ENCODE results near the gene PFKP. TPM values are rescaled to one million over a fixed set of nuclear protein-coding genes. Genes with fewer than 3 reads are reported as not detected.

Gene PFKP
- 155 TPM for total RNA-seq
- long read RNA-seq, transcript PFKP-203 (22 exons, 2,654 nt), result major isoform, 365 of 456 reads
- long read RNA-seq, transcript PFKP-201 (6 exons, 1,698 nt), result minor isoform, 5 of 456 reads
- long read RNA-seq, partial matches to known transcripts, result 46 of 456 reads
- long read RNA-seq, other reads (novel, unspliced or antisense), result 40 of 456 reads

DNA sequence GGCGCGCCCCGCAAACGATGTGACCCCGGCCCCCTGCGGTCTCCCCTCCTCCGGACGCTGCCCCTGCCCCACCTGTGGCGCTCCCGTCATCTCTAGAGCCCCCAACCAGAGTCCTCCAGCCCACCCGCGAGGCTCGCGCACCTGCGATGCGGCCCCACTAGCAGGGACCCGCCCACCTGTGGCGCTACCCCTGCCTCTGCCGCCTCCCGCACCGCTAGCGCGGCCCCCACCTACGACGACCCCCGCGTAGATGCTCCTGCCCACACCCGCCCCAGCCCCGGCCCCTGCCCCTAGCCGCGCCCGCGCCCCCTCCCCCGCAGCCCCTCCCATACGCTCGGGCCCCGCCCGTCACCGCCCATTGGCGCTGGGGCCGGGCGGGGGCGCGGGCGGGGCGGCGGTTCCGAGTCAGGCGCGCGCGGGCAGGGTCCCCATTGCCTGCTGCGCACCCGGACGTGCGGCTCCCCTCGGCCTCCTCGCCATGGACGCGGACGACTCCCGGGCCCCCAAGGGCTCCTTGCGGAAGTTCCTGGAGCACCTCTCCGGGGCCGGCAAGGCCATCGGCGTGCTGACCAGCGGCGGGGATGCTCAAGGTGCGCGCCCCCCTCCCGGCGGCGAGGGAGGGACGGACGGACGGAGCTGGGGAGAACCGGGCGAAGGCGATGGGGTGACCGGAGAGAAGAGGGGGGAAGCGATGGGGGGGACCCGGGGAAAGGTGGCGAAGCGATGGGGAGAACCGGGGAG is at the start of gene PFKP:
PFKP (plus strand) TSS at position 431 of the 741 bp plus-strand sequence; CDS start at position 479, 48 bp downstream.
- ATAC-seq (ENCODE audit: poor library complexity) (peak; percentile 53), DNase-seq (peak; percentile 58)
- intact Hi-C loops (cut with DNase I), result loop anchor here (5.0 kb wide), 1 partner anchor 35 kb away; no protein-coding TSS in a partner anchor

- DNase-seq (no peak), ATAC-seq (ENCODE audit: poor library complexity) (no peak)
- intact Hi-C loops (cut with DNase I), result no loop called here
Measured at GRCh38 chr10:3018247-3018646, 49.1 kb upstream of the PFKP start.

DNA sequence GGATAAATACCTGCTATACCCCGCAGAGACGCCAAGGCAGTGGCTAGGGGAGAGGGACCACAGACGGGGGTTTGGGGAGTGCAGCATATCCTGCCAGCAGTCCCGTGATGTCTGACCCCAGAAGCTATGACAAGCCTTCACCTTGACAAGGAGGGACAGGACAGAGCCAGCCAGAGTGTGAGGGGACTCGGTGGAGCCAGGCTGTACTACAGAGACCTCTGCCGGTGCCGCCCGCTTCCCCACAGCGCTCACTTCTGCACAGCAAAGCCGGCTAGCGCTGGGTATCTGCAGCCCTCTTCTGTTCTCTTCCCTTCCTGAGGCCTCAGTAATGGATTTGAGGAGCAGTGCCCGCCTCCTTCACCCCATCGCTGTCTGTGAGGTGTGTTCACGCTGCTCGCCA is 47.0 kb upstream of the PFKP start:
- intact Hi-C loops (cut with DNase I), result no loop called here
- no peak for DNase-seq
- ATAC-seq (ENCODE audit: poor library complexity), result no peak

DNA sequence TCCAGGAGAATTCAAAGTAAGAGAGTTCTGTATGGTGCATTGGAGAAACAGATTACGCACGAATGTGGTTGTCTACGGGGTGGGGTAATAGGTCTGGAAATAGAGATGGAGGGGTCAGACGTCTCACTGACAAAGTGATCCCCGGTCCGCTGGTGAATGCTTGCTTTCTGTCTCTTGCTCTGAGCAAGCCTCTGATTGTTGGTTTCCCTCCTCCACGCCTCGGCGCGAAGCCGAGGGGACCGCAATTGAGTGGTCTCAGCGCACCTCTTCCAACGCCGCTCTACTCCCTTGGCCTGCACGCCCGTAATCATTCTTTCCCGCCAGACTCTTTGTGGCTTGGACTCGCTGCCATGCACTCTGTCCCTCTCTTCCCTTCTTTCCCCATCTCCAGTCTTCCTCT is 46.5 kb upstream of the PFKP start:
- no peak for DNase-seq
- intact Hi-C loops (cut with DNase I), result no loop called here
- ATAC-seq (ENCODE audit: poor library complexity), result no peak

GRCh38 chr10:3022027-3022426 is 45.3 kb upstream of the PFKP start:
- intact Hi-C loops (cut with DNase I), result no loop called here
- ATAC-seq (ENCODE audit: poor library complexity) (no peak), DNase-seq (no peak)

GRCh38 chr10:3023892-3024291 is 43.5 kb upstream of the PFKP start:
- DNase-seq (no peak), ATAC-seq (ENCODE audit: poor library complexity) (no peak)
- intact Hi-C loops (cut with DNase I), result no loop called here

DNA sequence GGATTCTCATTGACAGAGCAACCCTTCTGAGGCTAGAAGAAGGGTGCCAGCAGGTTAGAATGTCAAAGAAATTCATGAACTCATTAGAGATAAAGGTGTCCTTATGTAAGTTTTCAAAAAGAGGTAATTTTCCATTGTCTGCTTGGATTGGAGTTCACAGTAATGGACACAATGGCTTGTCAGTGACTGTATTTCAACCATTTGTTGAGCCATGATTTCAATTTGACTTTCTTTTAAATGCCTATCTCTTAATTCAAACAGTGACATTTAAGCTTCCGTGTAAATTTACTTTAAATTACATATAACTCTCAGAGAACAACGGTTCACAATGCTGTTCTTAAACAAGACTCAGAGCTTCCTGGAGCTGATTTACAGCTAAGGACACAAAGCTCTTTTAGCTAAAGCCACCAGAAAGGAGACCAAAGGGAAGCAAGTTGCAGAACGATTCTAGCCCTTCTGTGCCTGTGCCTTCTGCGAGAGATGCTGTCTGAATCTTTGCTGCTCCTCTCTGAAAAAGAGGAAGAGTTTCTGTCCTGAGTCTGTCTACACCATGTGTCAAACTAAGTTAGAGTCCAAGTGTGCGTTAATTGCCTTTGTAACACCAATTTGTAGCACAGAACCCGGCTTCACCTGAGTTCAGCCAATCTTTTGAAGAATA is 42.2 kb upstream of the PFKP start:
- ATAC-seq (ENCODE audit: poor library complexity) (no peak), DNase-seq (no peak)
- intact Hi-C loops (cut with DNase I), result no loop called here

GRCh38 chr10:3027866-3028265 is 39.5 kb upstream of the PFKP start:
- DNase-seq (no peak), ATAC-seq (ENCODE audit: poor library complexity) (no peak)
- intact Hi-C loops (cut with DNase I), result no loop called here

DNA sequence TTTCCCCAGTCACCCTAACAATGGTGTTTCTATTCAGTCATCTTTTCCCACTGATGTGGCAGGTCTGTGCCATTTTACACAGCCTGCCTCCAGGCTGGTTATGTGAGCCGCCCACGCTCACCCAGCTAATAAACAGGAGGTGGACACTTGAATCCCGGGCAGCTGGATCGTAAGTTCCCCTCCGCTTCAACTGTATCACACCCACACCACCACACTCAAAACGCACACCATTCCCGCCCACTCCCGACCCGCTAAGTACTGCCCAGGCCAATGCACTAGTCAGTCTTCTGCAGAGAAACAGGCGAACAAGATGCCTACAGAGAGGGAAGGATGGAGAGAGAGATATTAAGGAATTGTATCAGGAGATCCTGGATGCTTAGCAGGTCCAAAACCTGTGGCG is 38.9 kb upstream of the PFKP start:
- DNase-seq, result no peak
- intact Hi-C loops (cut with DNase I), result no loop called here
- no peak for ATAC-seq (ENCODE audit: poor library complexity)

DNA sequence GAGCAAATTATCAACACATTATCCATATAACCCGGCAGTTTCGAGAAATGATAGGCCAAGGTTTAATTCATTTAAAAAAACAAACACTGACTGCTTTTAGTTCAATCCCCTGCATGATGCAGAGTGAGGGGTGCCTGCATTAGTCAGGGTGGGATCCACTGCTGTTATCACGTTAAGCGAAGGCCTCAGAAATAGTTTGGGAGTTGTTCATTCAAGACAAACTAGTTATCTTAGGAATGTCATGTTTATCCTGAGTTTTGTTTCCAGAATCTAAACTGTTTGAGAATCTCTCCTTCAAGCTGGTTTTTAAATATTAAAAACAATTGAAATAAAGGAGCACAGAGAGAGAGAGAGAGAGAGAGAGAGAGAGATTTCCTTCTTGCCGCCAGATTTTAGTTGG is 36.6 kb upstream of the PFKP start:
- no peak for ATAC-seq (ENCODE audit: poor library complexity)
- intact Hi-C loops (cut with DNase I), result no loop called here
- no peak for DNase-seq

GRCh38 chr10:3031490-3031889 is 35.9 kb upstream of the PFKP start:
- ATAC-seq (ENCODE audit: poor library complexity), result no peak
- intact Hi-C loops (cut with DNase I), result no loop called here

GRCh38 chr10:3033925-3034324 is 33.4 kb upstream of the PFKP start:
- DNase-seq (no peak), ATAC-seq (ENCODE audit: poor library complexity) (no peak)
- intact Hi-C loops (cut with DNase I), result no loop called here

More at GRCh38 chr10:3031490-3031889, 35.9 kb upstream of the PFKP start:
- no peak for DNase-seq

DNA sequence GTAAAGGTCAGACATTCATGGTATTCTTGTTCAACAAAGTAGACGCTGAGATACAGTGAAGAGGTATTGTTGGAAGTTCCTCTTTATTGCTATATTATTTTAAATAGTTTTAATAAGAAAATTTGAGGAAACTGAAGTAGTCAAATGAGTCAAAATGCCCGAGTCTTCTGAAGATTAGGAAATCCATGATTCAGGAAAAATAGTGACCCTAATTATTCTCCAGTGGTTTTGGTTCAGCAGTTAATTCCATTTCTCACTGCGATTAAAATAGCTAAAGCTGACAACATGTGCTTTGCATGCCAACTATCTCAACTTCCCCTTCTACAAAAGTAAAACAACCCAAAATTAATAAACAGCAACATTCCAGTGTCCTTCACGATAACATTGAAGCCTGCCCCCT is 32.7 kb upstream of the PFKP start:
- intact Hi-C loops (cut with DNase I), result no loop called here
- no peak for DNase-seq
- ATAC-seq (ENCODE audit: poor library complexity), result no peak

DNA sequence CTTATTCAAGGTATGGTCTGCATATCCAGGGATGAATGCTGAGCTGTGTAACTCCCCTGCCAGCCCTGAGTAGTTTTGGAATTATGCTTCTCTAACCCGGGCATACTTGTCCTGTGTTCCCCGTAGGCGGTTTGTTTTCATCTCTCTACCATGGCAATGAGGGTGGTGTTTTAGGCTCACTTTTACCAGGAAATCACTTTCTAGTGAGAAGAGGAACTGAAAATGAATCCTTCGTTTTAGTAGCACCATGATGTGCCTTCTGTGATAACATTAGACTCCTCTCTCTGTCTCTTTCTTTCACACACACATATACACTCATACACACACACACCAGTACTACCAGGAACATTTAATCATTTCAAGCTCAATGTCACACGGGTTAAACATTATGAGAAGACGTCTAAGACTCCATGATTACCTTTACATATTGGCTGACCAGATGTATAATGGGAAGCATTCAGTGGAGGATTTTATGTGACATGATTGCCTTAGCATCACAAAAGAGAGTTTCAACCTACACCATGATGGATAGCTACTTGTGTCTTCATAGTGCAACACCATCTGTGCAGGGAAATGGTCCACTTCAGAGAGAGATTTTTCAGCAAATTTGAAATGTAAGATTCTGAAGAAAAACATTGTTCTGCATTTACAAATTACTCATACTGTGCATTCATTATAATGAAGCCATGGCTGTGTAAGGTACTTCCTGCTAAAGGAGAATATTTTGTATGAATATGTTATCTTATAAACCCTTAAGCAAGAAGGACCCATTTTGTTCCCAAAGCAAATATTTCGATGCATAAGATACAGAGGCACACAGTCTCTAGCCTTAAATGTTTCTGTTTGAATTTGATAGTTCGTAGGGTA is 31.0 kb upstream of the PFKP start:
- no peak for DNase-seq
- ATAC-seq (ENCODE audit: poor library complexity), result no peak
- intact Hi-C loops (cut with DNase I), result no loop called here

DNA sequence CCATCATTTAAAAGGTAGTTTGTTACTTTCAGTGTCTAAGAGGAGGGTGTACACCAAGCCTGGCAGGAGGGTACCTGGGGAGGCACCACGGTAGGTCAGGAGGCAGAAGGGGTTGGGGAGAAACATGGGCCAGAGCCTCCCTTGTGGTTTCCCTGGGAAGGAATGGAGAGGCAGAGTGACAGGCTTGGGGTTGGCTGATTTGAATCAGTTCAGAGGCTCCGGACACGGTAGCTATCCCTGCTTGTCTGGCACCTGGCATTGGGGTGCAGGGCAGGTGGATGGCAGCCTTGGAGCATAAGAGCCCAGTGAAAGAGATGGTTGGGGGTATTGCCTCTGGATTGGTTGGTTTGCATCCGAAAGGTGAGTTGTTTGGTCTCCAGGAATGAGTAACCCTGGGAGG is 30.2 kb upstream of the PFKP start:
- ATAC-seq (ENCODE audit: poor library complexity), result no peak
- intact Hi-C loops (cut with DNase I), result no loop called here
- DNase-seq, result no peak

DNA sequence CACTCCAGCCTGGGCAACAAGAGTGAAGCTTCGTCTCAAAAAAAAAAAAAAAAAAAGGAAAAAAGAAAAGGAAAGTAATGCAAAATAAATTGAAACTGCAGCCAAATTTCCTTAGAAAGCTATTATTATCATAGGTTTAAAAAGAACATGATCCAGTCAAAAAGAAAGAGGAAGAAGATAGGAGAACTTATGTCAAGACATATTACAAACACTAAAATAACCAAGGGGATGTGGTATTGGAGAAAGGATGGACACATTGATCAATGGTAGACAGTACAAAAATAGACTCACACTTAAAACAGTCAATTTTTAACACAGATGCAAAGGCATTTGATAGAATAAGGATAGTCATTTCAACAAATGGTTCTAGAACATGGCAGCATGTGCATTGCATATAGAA is 27.3 kb upstream of the PFKP start:
- intact Hi-C loops (cut with DNase I), result loop anchor here (5.0 kb wide), 2 partner anchors 113 to 203 kb away; no protein-coding TSS in a partner anchor
- ATAC-seq (ENCODE audit: poor library complexity) (no peak), DNase-seq (no peak)

- ATAC-seq (ENCODE audit: poor library complexity), result no peak
- intact Hi-C loops (cut with DNase I), result loop anchor here (5.0 kb wide), 2 partner anchors 115 to 205 kb away; no protein-coding TSS in a partner anchor
- no peak for DNase-seq
Measured at GRCh38 chr10:3042589-3042988, 24.8 kb upstream of the PFKP start.

- intact Hi-C loops (cut with DNase I), result loop anchor here (5.0 kb wide), 2 partner anchors 116 to 206 kb away; no protein-coding TSS in a partner anchor
- DNase-seq, result peak; percentile 75
Measured at GRCh38 chr10:3043512-3044368, 23.6 kb upstream of the PFKP start.

More at GRCh38 chr10:3043512-3044368, 23.6 kb upstream of the PFKP start:
- ATAC-seq (ENCODE audit: poor library complexity), result peak; percentile 85
